K562 (cell line): ENCODE data around the gene VSIG4. TPM values are rescaled to one million over a fixed set of nuclear protein-coding genes. Genes with fewer than 3 reads are reported as not detected.

Experiments used
- ATF3 ChIP-seq, 2 experiments: fragments of 450-650 bp in 1 of 2; sonication (generic) in 1 of 2; formaldehyde crosslinking in 1 of 2; IDR thresholded peaks in 1 of 2; conservative IDR thresholded peaks in 1 of 2; 2 replicates each; pipeline versions ENCODE4 v1.6.1 to v1.8.1; 2016 to 2023; ENCODE audit warnings: mild to moderate bottlenecking in 2 of 2, moderate library complexity in 2 of 2, inconsistent platforms in 1 of 2, missing genetic modification reagents in 1 of 2
- BCL6 ChIP-seq: fragments of 250-450 bp; sonication (Bioruptor Pico); IDR thresholded peaks from 2 replicates; pipeline ENCODE4 v1.4.0; 2020
- CBX8 ChIP-seq: fragments of 200-600 bp; sonication (generic); IDR thresholded peaks from 2 replicates; pipeline ENCODE4 v1.6.1; 2012; ENCODE audit warnings: borderline replicate concordance, mixed run types, low read depth, mild to moderate bottlenecking, moderate library complexity, mixed read lengths, low read length, control low read depth, inconsistent platforms; ENCODE audit not compliant: poor library complexity, severe bottlenecking; ENCODE audit errors: extremely low read depth
- FOXJ3 ChIP-seq: sonication (generic); formaldehyde crosslinking; IDR thresholded peaks from 2 replicates; pipeline ENCODE4 v1.4.0; 2020; ENCODE audit warnings: mild to moderate bottlenecking, missing genetic modification reagents
- IRF9 ChIP-seq: fragments of 450-650 bp; IDR thresholded peaks from 2 replicates; pipeline ENCODE4 v1.6.1; 2016; ENCODE audit warnings: missing biosample characterization, missing genetic modification characterization
- PBX2 ChIP-seq, 2 experiments: IDR thresholded peaks in 1 of 2; conservative IDR thresholded peaks in 1 of 2; 2 replicates each; pipeline ENCODE4 v1.6.1; 2016; ENCODE audit warnings: low read depth in 2 of 2, mild to moderate bottlenecking in 1 of 2, missing compliant biosample characterization in 1 of 2, missing genetic modification characterization in 1 of 2, moderate library complexity in 1 of 2
- RBM14 ChIP-seq: fragments of 200-400 bp; formaldehyde crosslinking; IDR thresholded peaks from 2 replicates; pipeline ENCODE4 v1.6.1; 2018; ENCODE audit warnings: low read depth, mild to moderate bottlenecking, low read length, moderate library complexity, borderline replicate concordance; ENCODE audit not compliant: insufficient read depth
- RERE ChIP-seq: sonication (generic); formaldehyde crosslinking; IDR thresholded peaks from 2 replicates; pipeline ENCODE4 v1.8.0; 2023; ENCODE audit warnings: missing genetic modification reagents, mild to moderate bottlenecking, borderline replicate concordance
- SREBF2 ChIP-seq: sonication (generic); formaldehyde crosslinking; IDR thresholded peaks from 2 replicates; pipeline ENCODE4 v1.4.0; 2020; ENCODE audit warnings: mild to moderate bottlenecking, missing genetic modification reagents
- SRSF9 ChIP-seq: fragments of 200-400 bp; formaldehyde crosslinking; IDR thresholded peaks from 2 replicates; pipeline ENCODE4 v1.6.1; 2017; ENCODE audit warnings: low read depth, low read length, borderline replicate concordance
- THAP7 ChIP-seq: fragments of 250-450 bp; sonication (Bioruptor Pico); IDR thresholded peaks from 2 replicates; pipeline ENCODE4 v1.5.0; 2021
- ZFPM2 ChIP-seq: fragments of 250-450 bp; sonication (Bioruptor Pico); IDR thresholded peaks from 2 replicates; pipeline ENCODE4 v1.5.1; 2022; ENCODE audit warnings: mild to moderate bottlenecking
- ZNF175 ChIP-seq: fragments of 200-800 bp; sonication (Bioruptor generic); IDR thresholded peaks from 2 replicates; pipeline ENCODE4 v1.6.1; 2016; ENCODE audit warnings: low read depth, mild to moderate bottlenecking, missing genetic modification characterization, missing compliant biosample characterization
- ZNF717 ChIP-seq: fragments of 250-450 bp; sonication (Bioruptor Pico); IDR thresholded peaks from 2 replicates; pipeline ENCODE4 v1.5.0; 2021
- polyA plus RNA-seq, 8 experiments: library from polyadenylated mRNA; depleted of rRNA in 4 of 8; stranded (reverse) in 5 of 8; unstranded in 3 of 8; fragments of >200 nt; fragmentation: Nextera tagmentation in 2 of 8; fragmentation: Illumina TruSeq in 1 of 8; extraction: Ambion mirVana in 2 of 8; extraction: Trizol in 1 of 8; gene quantifications; 2 replicates each; pipeline versions ENCODE4 v1.2.1 to v1.2.3, GENCODE V29; 2011 to 2014; ENCODE audit warnings: inconsistent platforms in 1 of 8, missing spikeins in 1 of 8
- total RNA-seq, 7 experiments: library from RNA; depleted of rRNA in 6 of 7; stranded (reverse); fragments of >200 nt in 6 of 7; fragmentation: Illumina TruSeq in 2 of 7; extraction: Trizol in 2 of 7; gene quantifications; 2 replicates each; pipeline versions ENCODE4 v1.2.1 to v1.2.3, GENCODE V29; 2011 to 2021; ENCODE audit warnings: low replicate concordance in 1 of 7

VSIG4 gene
- total and polyA plus RNA-seq, 9 of the 15 experiments (the other 6 are each of a cell fraction or from before 2014, with no cell fraction given) = 0.22 to 1.6 (median 0.46) TPM; not detected in 1

GRCh38 chrX:65997978-65998717, 41.7 kb downstream of the VSIG4 start (continued):
- TF ChIP-seq PBX2 (CRISPR knock-in tag; IDR thresholded peaks at IDR 0.05; ENCODE audit: low read depth) (no peak), PBX2 (tag; conservative IDR thresholded peaks at IDR 0.05; ENCODE audit: low read depth) (peak; percentile 47; the same call in 1 of the 2 replicates), SRSF9 (no peak), IRF9 (tag) (peak; percentile 19), SREBF2 (no peak), BCL6 (CRISPR knock-in tag) (no peak), RBM14 (no peak), THAP7 (CRISPR knock-in tag) (no peak), FOXJ3 (CRISPR knock-in tag) (no peak), CBX8 (no peak), ZNF717 (peak; percentile 74; the same call in 1 of the 2 replicates), ATF3 (IDR thresholded peaks at IDR 0.05) (peak; percentile 93), ATF3 (CRISPR knock-in tag; conservative IDR thresholded peaks at IDR 0.05) (no peak), ZNF175 (CRISPR knock-in tag) (peak; percentile 84), RERE (no peak), ZFPM2 (no peak)
